Liver (tissue), 9 donors: ENCODE data around the gene UBL3. TPM values are rescaled to one million over a fixed set of nuclear protein-coding genes. Genes with fewer than 3 reads are reported as not detected.

ENCODE experiments used
- DNase-seq: peaks from one replicate; pipeline ENCODE4 v3.0.0-alpha.2; 2017; ENCODE audit warnings: low spot score
- H3K27ac ChIP-seq, 2 donors: one replicate each; pipeline ENCODE4 v1.7.0; 2013; ENCODE audit warnings: inconsistent platforms in 2 of 2, low read length in 2 of 2, control low read depth in 1 of 2, low read depth in 1 of 2, mild to moderate bottlenecking in 1 of 2
- H3K27me3 ChIP-seq, 4 donors: one replicate each; pipeline versions ENCODE4 v1.6.1 to v1.7.0; 2013; ENCODE audit warnings: low read length in 3 of 4, inconsistent platforms in 1 of 4, mild to moderate bottlenecking in 1 of 4, moderate library complexity in 1 of 4; ENCODE audit not compliant: control insufficient read depth in 4 of 4, insufficient read depth in 4 of 4
- H3K36me3 ChIP-seq, 4 donors: one replicate each; pipeline versions ENCODE4 v1.6.1 to v1.7.0; 2013; ENCODE audit warnings: low read length in 3 of 4, mild to moderate bottlenecking in 3 of 4, low read depth in 1 of 4, moderate library complexity in 1 of 4; ENCODE audit not compliant: control insufficient read depth in 4 of 4, insufficient read depth in 3 of 4
- H3K4me1 ChIP-seq, 4 donors: one replicate each; pipeline versions ENCODE4 v1.6.1 to v1.7.0; 2013; ENCODE audit warnings: low read length in 3 of 4, mild to moderate bottlenecking in 3 of 4, moderate library complexity in 1 of 4; ENCODE audit not compliant: control insufficient read depth in 4 of 4, insufficient read depth in 4 of 4
- H3K4me3 ChIP-seq, 3 donors: one replicate each; pipeline versions ENCODE4 v1.6.1 to v1.7.0; 2013; ENCODE audit warnings: low read length in 3 of 3, control low read depth in 1 of 3, low read depth in 1 of 3, mild to moderate bottlenecking in 1 of 3
- H3K9ac ChIP-seq, 2 donors: one replicate each; pipeline ENCODE4 v1.7.0; 2013; ENCODE audit warnings: low read length in 2 of 2, mild to moderate bottlenecking in 2 of 2, moderate library complexity in 2 of 2, control low read depth in 1 of 2, low read depth in 1 of 2
- H3K9me3 ChIP-seq, 4 donors: one replicate each; pipeline versions ENCODE4 v1.6.1 to v1.7.0; 2013; ENCODE audit warnings: low read length in 3 of 4; ENCODE audit not compliant: control insufficient read depth in 4 of 4
- CTCF ChIP-seq: fragments of 150-350 bp; IDR thresholded peaks from 2 replicates; pipeline ENCODE4 v1.5.1; 2017; ENCODE audit warnings: improper control_type of control experiment, low read depth, low read length; ENCODE audit not compliant: missing input control
- EGR1 ChIP-seq, 2 donors: IDR thresholded peaks; 2 replicates each; pipeline ENCODE4 v1.6.1; 2016 to 2018; ENCODE audit warnings: antibody characterized with exemption in 2 of 2, low read depth in 2 of 2
- FOXA1 ChIP-seq: IDR thresholded peaks from 2 replicates; pipeline ENCODE4 v1.6.1; 2016; ENCODE audit warnings: antibody characterized with exemption
- FOXA2 ChIP-seq: IDR thresholded peaks from 2 replicates; pipeline ENCODE4 v1.6.1; 2016; ENCODE audit warnings: antibody characterized with exemption
- GABPA ChIP-seq, 2 donors: IDR thresholded peaks in 1 of 2; conservative IDR thresholded peaks in 1 of 2; 2 replicates each; pipeline ENCODE4 v1.6.1; 2016; ENCODE audit warnings: antibody characterized with exemption in 2 of 2, mild to moderate bottlenecking in 1 of 2, moderate library complexity in 1 of 2
- HNF4A ChIP-seq, 2 donors: conservative IDR thresholded peaks; 2 replicates each; pipeline ENCODE4 v1.6.1; 2016; ENCODE audit warnings: antibody characterized with exemption in 2 of 2, mild to moderate bottlenecking in 2 of 2
- HNF4G ChIP-seq: IDR thresholded peaks from 2 replicates; pipeline ENCODE4 v1.6.1; 2016; ENCODE audit warnings: antibody characterized with exemption
- JUND ChIP-seq, 2 donors: IDR thresholded peaks; 2 replicates each; pipeline ENCODE4 v1.6.1; 2016; ENCODE audit warnings: antibody characterized with exemption in 2 of 2
- MAX ChIP-seq: IDR thresholded peaks from 2 replicates; pipeline ENCODE4 v1.6.1; 2016; ENCODE audit warnings: antibody characterized with exemption
- NR2F2 ChIP-seq: IDR thresholded peaks from 2 replicates; pipeline ENCODE4 v1.6.1; 2016; ENCODE audit warnings: antibody characterized with exemption
- RAD21 ChIP-seq, 2 donors: IDR thresholded peaks; 2 replicates each; pipeline ENCODE4 v1.6.1; 2016; ENCODE audit warnings: antibody characterized with exemption in 2 of 2, mild to moderate bottlenecking in 2 of 2
- RXRA ChIP-seq, 2 donors: IDR thresholded peaks; 2 replicates each; pipeline ENCODE4 v1.6.1; 2017 to 2018; ENCODE audit warnings: antibody characterized with exemption in 2 of 2, mild to moderate bottlenecking in 1 of 2
- SP1 ChIP-seq: IDR thresholded peaks from 2 replicates; pipeline ENCODE4 v1.6.1; 2018; ENCODE audit warnings: antibody characterized with exemption, mild to moderate bottlenecking
- TAF1 ChIP-seq: conservative IDR thresholded peaks from 2 replicates; pipeline ENCODE4 v1.6.1; 2016; ENCODE audit warnings: antibody characterized with exemption, mild to moderate bottlenecking
- YY1 ChIP-seq: IDR thresholded peaks from 2 replicates; pipeline ENCODE4 v1.6.1; 2016; ENCODE audit warnings: antibody characterized with exemption, mild to moderate bottlenecking
- ZBTB33 ChIP-seq: IDR thresholded peaks from 2 replicates; pipeline ENCODE4 v1.6.1; 2016; ENCODE audit warnings: antibody characterized with exemption
- WGBS: extraction: QIAGEN DNeasy Blood & Tissue Kit; methylation state at CpG from one replicate; pipeline ENCODE4 v1.1.7; 2013; 5-methylcytosine and 5-hydroxymethylcytosine counted together
- polyA plus RNA-seq, 2 donors: library from polyadenylated mRNA; stranded (reverse) in 1 of 2; unstranded in 1 of 2; fragments of 200-250 nt in 1 of 2; fragments of >200 nt in 1 of 2; fragmentation: Nextera tagmentation in 1 of 2; extraction: Ambion mirVana in 1 of 2; gene quantifications; one replicate each; pipeline versions ENCODE4 v1.2.1 to v1.2.3, GENCODE V29; 2013 to 2015
- total RNA-seq, 2 donors: library from RNA; depleted of rRNA; stranded (reverse); fragments of >200 nt; gene quantifications; one replicate each; pipeline ENCODE4 v1.2.3, GENCODE V29; 2014
- TF ChIP-seq, protein P1 (sequence below): IDR thresholded peaks from 2 replicates; pipeline ENCODE4 v1.6.1; 2016; ENCODE audit warnings: antibody characterized with exemption, mild to moderate bottlenecking
- TF ChIP-seq, protein P2 (sequence below): IDR thresholded peaks from 2 replicates; pipeline ENCODE4 v1.6.1; 2016; ENCODE audit warnings: antibody characterized with exemption
- donor health status: healthy.
- donor health status: healthy.
- donor health status: healthy.
- donor health status: healthy.
- donor health status: healthy.

The UBL3 gene
- total and polyA plus RNA-seq, 4 donors, result 13.9 to 21.3 (median 15.9) TPM

DNA sequence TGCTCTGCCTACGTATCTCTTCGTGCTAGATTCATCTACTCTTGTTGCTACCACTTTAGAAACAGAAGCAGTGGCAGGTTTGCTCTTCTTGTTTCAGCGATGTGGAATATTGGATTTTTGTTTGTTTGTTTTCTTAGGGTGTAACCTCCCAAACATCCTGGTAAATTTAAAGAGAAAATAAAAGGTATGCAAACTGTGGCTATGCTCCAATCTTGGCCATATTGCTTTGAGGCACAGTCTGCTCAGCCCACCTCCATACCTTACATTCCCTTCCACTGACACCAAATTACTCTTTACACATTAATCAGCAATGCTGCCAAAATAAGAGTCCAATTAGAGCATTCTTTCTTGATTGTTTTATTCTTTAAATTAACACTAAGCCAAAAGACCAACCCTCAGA is 25.2 kb upstream of the UBL3 start:
- DNase-seq, result no peak

GRCh38 chr13:29868581-29868980 is 18.2 kb upstream of the UBL3 start:
- H3K4me3 ChIP-seq, result no peak overlapping the region
- H3K27ac ChIP-seq, result no peak overlapping the region
- H3K9me3 ChIP-seq, result no peaks in the 10 kb centered on the region
- no peak overlapping the region for H3K9ac ChIP-seq
- no peaks in the 10 kb centered on the region for H3K27me3 ChIP-seq
- no peak for DNase-seq
- H3K4me1 ChIP-seq, result no peaks in the 10 kb centered on the region
- WGBS, result 96% methylated on average over 7 of the region's 7 CpGs
- no peak for TF ChIP-seq FOXA1
- H3K36me3 ChIP-seq, result no peaks in the 10 kb centered on the region

More for the DNA sequence above, 25.2 kb upstream of the UBL3 start:
- no peak for TF ChIP-seq MAX
- no peak for TF ChIP-seq FOXA2
- TF ChIP-seq JUND (IDR thresholded peaks at IDR 0.05), result no peak
- no peak for TF ChIP-seq YY1
- TF ChIP-seq FOXA1, result no peak
- no peak for TF ChIP-seq HNF4G
- no peak for TF ChIP-seq RXRA (IDR thresholded peaks at IDR 0.05)
- no peak for TF ChIP-seq SP1
- no peak for TF ChIP-seq NR2F2
- TF ChIP-seq GABPA (IDR thresholded peaks at IDR 0.05 in 1 of 2, conservative IDR thresholded peaks at IDR 0.05 in 1 of 2), result no peak
- TF ChIP-seq RAD21 (IDR thresholded peaks at IDR 0.05), result no peak
- TF ChIP-seq, protein P1, sequence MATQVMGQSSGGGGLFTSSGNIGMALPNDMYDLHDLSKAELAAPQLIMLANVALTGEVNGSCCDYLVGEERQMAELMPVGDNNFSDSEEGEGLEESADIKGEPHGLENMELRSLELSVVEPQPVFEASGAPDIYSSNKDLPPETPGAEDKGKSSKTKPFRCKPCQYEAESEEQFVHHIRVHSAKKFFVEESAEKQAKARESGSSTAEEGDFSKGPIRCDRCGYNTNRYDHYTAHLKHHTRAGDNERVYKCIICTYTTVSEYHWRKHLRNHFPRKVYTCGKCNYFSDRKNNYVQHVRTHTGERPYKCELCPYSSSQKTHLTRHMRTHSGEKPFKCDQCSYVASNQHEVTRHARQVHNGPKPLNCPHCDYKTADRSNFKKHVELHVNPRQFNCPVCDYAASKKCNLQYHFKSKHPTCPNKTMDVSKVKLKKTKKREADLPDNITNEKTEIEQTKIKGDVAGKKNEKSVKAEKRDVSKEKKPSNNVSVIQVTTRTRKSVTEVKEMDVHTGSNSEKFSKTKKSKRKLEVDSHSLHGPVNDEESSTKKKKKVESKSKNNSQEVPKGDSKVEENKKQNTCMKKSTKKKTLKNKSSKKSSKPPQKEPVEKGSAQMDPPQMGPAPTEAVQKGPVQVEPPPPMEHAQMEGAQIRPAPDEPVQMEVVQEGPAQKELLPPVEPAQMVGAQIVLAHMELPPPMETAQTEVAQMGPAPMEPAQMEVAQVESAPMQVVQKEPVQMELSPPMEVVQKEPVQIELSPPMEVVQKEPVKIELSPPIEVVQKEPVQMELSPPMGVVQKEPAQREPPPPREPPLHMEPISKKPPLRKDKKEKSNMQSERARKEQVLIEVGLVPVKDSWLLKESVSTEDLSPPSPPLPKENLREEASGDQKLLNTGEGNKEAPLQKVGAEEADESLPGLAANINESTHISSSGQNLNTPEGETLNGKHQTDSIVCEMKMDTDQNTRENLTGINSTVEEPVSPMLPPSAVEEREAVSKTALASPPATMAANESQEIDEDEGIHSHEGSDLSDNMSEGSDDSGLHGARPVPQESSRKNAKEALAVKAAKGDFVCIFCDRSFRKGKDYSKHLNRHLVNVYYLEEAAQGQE, result no peak
- TF ChIP-seq HNF4A (conservative IDR thresholded peaks at IDR 0.05), result no peak
- no peak for TF ChIP-seq ZBTB33
- TF ChIP-seq EGR1 (IDR thresholded peaks at IDR 0.05; ENCODE audit: low read depth in 2 of 2), result no peak
- Histone ChIP-seq H3K27me3 (no peaks in the 10 kb centered on the region), H3K4me1 (peaks cover 0 to 3% (median 0%) of the 10 kb centered on the region in 4 donors), H3K9me3 (no peaks in the 10 kb centered on the region), H3K4me3 (no peak overlapping the region), H3K27ac (no peak overlapping the region), H3K9ac (no peak overlapping the region), H3K36me3 (no peaks in the 10 kb centered on the region)
- 83% methylated on average over 3 of the region's 3 CpGs for WGBS

DNA sequence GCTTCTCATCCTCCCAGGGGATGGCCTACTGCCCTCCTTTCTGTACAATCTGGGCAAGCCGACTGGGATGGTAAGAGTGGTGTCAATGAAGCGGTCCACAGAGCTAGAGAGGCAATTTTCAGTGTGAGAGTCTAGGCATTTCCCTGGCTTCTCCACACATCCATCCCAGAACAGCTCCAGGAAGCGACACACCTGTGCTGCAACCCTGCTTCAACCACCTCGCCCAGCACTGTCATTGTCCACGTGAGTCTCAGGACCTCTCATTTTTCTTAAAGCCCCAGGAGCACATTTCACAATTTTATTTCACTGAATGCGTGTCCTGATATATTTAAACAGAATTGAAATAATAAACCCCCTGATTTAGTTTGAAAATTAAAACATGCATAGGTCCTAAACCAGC is 15.5 kb upstream of the UBL3 start:
- no peak for DNase-seq
- Histone ChIP-seq H3K9me3 (no peaks in the 10 kb centered on the region), H3K4me3 (no peak overlapping the region), H3K9ac (no peak overlapping the region), H3K4me1 (no peaks in the 10 kb centered on the region), H3K27me3 (no peaks in the 10 kb centered on the region), H3K36me3 (no peaks in the 10 kb centered on the region), H3K27ac (no peak overlapping the region)
- WGBS, result 76% methylated on average over 6 of the region's 6 CpGs
- TF ChIP-seq SP1 (no peak), RAD21 (IDR thresholded peaks at IDR 0.05) (no peak), HNF4G (no peak), FOXA1 (no peak), HNF4A (conservative IDR thresholded peaks at IDR 0.05) (no peak), EGR1 (IDR thresholded peaks at IDR 0.05; ENCODE audit: low read depth in 2 of 2) (no peak), RXRA (IDR thresholded peaks at IDR 0.05) (no peak), CTCF (no peak), NR2F2 (no peak), ZBTB33 (no peak), GABPA (IDR thresholded peaks at IDR 0.05 in 1 of 2, conservative IDR thresholded peaks at IDR 0.05 in 1 of 2) (no peak), TAF1 (no peak), YY1 (no peak), MAX (no peak), JUND (IDR thresholded peaks at IDR 0.05) (no peak)
- TF ChIP-seq, protein P2, sequence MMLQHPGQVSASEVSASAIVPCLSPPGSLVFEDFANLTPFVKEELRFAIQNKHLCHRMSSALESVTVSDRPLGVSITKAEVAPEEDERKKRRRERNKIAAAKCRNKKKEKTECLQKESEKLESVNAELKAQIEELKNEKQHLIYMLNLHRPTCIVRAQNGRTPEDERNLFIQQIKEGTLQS, result no peak
